Kidney glomerular epithelial cell (primary cell): ENCODE results near the gene EIF4G2.

ENCODE experiments used
- DNase-seq: peaks from one replicate; lab custom pipeline; 2025; lab: John Stamatoyannopoulos, UW

EIF4G2 gene

DNA sequence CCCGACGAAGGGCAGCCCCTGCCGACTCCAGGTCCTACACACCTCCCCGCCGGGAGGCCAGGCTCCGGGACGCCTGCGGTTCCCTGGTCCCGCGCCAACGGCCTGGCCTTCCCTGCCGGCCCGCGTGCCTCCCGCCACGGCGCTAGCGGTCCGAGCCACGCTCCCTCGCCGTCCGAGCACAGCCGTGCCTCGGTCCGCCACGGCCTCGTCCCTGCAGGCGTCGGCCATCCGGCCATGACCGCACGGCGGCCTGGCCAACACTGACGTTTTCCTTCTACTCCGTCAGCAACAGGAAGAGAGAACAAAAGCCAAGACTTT is 532 bp downstream of the EIF4G2 start:
- DNase-seq: no peak

DNA sequence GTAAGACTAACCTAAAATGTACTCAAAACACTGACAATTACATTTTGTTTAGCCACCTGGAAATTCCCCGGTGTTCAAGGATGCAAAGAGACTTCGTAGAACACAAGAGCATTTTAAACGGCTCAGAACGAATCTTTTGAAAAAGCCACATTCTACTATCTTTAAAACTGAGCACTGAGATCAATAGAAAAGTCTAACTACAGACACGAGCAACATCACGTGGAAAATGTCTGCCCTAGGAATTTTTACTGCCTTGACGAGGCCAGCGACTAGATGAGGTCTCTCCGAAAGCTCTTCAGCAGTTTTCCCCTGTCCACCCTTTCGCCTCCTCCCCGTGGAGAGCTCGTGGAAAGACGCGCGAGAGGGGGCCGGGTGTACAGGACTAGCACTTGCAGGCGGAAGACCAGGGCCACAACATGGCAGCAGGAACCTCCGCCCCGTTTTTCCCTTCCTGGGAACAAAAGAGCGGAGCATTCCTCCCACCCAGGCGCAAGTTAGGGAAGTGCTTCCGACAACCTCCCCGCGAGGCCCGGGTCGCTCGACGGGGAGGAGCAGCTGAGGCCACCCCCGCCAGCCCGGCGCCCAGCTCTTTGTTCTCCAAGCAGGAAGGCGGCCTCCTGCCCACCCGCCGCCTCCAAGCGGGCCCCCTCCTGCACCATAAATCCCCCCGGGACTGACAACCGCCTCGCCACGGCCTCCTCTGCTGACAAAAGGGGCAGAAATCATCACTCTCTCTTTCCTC is 1.1 kb downstream of the EIF4G2 start:
- DNase-seq: peak; percentile 17

DNA sequence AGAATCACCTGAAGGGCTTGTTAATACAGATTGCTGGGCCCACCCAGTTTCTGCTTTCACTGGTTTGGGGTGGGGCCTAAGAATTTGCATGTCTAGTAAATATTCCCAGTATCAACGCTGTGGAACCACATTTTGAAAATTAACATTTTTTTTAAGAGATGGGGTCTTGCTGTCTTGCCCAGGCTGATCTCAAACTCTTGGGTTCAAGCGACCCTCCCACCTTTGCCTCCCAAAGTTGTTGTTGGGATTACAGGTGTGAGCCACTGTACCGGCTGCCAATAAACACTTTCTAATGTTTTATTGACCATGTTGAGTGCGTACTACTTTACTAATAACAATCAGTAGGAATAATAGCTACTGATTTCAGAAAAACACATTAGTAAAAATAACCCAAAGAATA is 2.5 kb downstream of the EIF4G2 start:
- no peak for DNase-seq

DNA sequence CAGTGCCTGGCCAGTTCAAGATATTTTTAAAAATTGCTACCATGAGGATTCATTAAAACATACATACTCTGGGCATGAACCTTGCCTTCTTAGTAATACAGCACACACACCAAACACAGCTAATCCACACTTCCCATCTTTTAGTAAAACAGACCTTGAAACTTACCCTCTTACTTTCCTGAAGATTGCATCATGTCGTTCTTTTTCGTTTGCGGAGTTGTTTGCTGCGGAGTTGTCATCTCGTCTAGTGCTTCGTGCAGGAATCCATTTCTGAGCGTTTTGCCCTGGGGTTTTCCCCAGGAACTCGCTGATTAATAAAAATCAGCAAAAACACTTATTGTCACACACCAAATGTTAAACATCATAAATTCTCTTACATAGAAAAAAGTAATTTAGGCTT is 3.0 kb downstream of the EIF4G2 start:
- DNase-seq: no peak

DNA sequence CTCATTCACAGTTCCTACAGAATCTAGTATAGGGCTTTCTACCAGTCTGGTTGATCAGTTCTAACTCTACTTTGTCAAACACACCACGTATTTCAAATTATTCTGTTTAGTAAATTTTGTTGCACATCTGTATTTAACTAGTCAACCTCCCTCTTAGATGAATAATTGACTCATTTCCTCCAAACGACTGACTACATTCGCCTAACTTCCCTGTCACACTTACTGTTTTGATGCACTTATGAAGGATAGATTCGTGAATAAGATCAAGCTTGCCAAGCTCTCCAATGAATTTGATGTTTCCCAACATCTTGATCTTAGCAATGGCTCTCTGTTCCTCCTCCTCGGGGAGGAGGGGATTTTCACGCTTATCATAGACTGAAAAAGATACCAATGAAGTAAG is 5.0 kb downstream of the EIF4G2 start:
- DNase-seq: no peak

DNA sequence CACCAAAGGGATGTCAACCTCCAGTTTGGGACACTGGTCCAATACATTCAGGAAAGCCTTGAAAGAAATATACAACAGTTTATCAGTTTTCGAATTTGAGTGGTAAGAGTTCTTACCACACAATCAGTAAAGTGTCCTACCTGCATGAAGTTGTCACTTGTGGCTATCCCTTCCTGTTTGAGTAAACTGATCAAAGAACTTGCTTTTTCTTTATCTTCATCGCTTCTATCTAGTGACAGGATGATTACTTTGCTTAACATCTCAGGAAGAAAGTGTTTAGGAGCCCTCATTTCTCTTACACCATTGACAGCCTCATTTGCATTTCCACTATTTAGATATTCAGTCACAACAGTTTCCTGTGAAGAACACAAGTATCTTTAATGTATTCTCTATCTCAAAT is 8.4 kb downstream of the EIF4G2 start:
- DNase-seq: no peak

DNA sequence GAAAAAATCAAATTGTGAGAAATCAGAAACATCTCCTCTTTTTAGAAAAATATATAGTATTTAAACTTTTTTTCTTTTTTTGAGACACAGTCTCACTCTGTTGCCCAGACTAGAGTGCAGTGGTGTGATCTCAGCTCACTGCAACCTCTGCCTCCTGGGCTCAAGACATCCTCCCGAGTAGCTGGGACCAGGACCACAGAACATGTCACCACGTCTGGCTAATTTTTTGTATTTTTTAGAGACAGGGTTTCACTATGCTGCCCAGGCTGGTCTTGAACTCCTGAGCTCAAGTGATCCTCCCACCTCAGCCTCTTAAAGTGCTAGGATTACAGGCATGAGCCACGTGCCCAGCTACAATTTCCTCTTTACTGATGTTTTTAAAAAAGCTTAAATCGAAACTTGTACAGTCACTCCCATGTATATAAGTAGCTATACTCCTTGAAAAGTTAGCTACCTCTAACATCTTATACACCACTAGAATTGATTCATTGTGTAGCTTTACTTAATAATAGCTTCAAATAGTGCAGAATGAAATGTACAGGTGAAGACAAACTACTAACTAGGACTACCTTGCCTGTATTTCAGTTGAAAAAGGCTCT is 10.3 kb downstream of the EIF4G2 start:
- no peak for DNase-seq

DNA sequence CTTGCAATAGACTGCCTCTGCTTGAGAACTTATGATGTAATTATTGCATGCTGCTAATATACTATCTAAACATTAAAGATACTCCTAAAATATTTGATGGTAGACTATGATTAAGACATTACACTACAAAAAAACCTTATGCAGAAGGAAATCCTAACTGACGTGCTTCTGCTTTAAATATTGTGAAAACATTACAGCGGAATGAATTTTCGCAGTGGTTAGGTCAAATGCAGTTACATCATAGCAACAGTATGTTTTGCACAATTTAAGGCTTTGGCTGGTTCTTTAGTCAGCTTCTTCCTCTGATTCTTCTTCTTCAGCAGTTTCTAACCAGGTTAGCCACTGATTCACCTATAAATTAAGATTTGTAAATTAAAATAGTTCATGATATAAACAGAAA is 11.2 kb downstream of the EIF4G2 start:
- no peak for DNase-seq

DNA sequence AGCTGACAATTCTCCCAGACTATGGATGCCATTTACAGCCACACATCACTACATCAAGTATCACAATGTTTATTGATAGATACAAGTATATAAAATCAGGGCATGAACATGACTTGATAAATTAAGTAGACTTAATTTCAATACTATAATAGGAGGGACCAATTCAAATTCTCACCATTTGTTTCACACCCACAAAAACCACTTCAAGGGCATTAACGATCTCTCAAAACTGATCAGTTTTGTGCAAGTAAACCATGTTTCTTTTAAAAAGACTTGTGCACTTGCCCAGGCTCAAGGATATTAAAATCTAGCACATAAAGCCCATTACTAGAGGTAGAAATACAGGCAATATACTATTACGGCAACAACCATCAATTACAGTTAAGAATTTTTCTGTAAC is 11.7 kb downstream of the EIF4G2 start:
- DNase-seq: no peak

DNA sequence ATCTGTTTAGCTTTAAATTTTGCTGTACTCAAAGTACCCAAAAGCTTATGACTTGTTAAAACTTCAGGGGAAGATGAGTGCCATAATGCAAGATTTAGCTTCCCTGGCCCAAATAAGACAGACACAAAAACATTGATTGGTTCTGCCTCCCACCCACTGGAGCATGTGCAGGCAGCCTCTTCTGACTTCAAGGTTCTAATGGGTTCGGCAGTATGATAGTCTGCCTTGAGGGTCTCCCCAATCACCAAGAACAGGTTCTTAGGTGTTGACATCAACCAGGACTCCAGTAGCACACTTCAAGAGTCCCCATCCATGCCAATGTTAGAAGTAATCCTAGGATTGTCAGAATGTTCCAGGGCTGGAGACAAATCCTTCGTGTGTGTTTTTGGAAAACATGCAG is 12.5 kb downstream of the EIF4G2 start:
- no peak for DNase-seq

DNA sequence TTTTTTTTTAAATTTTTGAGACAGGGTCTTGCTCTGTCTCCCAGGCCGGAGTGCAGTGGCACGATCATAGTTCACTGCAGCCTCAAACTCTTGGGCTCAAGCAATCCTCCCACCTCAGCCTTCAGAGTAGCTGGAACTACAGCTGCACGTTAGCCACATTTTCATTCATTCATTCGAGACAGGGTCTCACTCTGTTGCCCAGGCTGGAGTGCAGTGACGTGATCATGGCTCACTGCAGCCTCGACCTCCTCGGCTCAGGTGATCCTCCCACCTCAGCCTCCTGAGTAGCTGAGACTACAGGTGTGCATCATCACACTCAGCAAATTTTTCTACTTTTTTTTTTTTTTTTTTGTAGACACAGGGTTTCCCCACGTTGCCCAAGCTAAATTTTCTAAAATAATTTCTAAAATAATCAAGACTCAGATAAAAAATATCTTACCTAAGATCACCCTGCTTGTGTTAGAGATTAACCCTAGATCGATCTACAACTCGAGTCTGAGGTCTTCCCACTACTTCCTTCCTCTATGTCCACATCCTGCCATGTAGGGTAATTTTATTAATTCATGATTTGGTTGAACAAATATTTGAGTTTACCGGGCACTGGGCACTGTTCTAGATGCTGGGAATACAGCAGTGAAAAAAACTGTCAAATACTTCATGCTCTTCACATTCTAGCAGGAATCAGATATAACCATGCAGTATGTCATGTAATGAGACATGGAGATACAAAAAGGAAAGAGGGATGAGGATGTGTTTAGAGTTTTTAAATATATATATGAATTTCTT is 15.1 kb downstream of the EIF4G2 start:
- no peak for DNase-seq

DNA sequence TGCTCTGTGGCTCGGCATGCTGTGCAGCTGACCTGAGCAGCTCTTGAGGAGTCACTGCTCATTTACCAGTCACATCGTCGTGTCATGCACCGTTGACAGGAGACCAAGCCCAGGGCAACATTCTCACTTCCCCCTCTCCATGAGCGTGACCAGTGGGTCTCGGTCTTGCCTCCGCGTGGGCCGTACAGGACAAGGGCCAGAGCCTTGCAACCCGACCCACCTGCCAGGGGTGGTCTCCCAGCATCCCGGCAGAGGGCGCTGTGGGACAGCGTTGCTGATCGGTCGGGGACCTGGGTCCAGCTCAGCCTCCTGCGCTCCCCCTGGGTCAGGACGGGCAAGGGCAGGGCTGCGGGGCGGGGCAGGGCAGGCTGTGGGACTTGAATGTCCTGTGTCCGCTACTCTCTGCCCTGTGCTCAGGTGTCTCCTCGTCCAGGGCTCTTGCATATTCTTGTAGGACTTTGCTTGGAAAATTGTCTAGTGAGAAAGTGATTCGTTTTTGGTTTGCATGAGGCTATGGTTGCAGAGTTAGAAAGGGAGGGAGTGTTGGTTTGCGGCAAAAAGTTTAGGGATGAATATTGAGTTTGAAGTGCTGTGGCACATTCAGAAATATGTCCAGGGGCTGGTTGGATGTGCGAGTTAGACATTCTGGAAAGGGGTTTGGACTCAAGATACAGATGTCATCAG is 16.2 kb downstream of the EIF4G2 start:
- DNase-seq: peak; percentile 38

DNA sequence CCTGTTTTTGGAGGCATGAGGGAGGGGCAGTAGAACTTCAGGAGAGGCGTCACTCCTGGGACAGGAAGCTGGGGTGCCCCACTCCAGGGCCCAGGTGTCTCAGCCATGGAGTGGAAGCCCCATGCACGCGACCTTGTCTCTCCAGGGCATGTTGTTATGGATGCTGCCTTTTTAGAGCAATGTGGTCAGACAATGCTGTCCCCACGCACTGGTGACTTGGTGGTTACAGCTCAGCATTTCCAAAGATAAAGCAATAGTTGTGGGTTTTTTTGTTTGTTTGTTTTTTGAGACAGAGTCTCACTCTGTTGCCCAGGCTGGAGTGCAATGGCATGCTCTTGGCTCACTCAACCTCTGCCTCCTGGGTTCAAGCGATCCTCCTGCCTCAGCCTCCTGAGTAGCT is 22.3 kb downstream of the EIF4G2 start:
- no peak for DNase-seq

DNA sequence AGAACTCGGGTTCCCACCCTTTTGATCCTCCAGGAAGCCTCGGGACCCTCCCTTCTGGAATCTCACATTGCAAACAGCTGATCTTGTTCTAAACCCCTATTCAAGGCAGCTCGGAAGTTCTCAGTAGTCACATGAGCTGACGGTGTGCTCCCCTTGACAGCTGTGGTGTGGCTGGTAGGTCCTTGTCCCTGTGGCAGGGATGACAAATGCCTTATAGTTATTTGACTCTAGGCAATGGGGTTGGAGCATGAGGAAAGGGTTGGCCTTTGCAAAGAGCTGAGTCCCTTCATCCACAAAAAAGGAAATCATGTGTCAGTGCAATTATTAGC is 23.6 kb downstream of the EIF4G2 start:
- no peak for DNase-seq

DNA sequence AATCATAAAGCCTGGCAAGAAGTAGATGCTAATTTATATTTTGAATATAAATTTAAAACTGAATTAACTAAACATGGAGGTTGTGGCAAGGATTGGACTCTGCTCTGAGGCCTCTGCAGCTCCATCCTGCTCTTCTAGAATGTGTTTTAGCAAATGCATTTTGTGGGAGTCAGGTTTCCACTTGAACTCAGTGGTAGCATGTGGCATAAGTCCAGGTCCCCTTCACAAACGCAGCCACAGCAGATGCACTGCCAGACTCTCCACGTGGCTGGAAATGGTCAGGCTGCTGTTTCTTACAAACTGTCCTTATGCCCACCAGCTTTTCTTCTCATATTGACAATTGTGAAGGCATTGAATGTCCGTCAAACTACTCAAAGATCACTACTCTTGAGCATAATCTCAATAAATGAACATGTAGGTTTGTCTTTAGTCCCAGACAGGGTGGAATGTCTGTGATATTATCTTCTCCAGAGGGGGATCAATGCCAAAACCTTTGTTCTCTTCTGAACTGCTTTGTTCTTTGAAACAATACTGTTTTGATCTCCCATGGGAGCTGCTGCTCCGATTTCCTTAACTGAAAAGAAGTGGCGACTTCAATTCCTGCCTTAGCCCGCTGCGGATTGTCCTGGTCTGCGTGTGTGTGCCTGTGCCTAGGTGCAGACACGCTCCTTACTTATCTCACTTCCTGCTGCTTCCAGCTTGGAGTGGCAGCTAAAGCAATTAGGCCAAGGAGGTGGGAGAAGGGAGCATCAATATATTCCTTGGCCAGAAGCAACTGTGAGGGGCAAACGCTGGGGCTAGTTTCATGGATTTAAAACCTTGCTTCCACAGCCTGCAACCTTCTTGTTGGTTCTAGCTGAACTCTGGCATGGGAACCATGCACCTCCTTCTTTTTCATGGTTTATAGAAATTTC is 24.2 kb downstream of the EIF4G2 start:
- DNase-seq: no peak

DNA sequence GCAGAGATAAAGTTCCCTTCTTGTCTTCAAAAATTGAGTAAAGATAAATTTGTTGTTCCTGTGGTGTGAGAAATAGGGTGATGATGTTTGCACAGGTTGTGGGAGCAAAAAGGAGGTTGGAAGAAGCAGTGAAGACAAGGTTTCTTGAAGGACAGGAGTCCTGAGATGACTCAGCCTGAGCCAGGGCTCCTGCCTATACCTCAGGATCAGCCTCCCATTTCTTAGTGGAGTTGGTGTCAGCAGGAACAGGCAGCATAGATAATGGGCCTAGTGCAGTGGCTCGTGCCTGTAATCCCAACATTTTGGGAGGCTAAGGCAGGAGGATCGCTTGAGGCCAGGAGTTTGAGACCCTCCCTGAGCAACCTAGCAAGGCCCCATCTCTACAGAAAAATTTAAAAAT is 28.7 kb downstream of the EIF4G2 start:
- DNase-seq: no peak

DNA sequence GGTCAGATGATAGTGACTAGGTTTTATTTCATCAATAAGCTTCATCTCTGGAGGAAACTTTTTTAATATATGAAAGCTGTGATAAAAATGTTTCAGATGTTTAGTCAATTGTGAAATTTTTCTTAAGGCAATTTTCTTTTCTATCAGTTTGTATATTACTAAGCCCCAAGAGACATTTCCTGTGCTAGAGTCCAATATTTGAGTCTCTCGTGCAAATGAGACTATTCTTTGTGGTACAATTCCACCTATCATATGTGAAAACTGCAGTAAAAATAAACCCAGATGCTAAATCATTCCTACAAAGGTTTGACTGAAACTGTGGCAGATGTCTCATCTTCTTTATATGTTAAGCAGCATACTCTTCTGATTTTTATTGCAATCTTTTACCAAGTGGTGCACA is 29.6 kb downstream of the EIF4G2 start:
- no peak for DNase-seq

DNA sequence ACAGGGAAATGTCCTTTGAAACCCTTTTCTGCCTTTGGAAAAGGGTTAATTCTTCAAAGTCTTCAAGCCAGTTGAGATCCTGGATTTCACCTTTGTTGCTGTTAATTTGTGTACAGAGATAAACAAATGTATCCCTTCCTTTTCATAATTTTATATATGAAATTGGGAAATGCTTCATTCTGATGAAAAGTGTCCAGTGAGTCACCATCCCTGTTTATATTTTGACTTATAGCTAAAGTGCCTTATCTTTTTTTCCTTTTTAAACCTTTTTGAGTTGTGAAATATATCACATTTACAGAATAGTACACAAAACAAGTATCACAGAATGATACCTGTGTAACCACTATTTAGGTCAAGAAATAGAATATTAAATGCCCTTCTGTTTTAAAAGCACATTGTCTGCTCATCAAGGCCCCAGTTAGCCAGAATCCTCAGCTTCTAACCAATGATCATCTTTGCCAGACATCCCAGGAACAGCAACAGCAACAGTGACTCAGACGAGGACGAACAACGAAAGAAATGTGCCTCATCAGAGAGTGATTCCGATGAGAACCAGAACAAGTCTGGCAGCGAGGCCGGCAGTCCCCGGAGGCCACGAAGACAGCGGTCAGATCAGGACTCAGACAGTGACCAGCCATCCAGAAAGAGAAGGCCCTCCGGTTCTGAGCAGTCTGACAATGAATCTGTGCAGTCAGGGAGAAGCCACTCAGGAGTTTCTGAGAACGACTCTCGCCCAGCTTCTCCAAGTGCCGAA is 30.3 kb downstream of the EIF4G2 start:
- DNase-seq: no peak

DNA sequence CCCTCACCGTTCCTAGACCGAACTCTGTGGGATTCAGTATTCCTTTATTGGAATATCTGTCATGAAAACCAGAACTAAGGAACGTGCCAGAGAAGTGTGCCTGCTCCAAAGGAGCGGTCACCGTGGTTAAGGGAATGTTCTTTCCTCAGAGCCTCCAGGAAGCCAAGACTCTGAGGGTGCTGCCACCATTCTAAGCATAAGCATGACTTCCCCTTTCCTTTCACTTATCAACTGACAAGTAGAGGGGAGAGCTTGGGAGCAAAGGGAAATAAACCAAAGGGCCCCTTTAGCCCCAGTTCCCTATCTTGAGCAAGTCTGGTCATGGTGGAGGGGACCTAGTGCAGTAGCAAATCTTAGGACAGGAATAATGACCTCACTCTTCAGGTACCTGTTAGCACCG is 30.9 kb downstream of the EIF4G2 start:
- no peak for DNase-seq

DNA sequence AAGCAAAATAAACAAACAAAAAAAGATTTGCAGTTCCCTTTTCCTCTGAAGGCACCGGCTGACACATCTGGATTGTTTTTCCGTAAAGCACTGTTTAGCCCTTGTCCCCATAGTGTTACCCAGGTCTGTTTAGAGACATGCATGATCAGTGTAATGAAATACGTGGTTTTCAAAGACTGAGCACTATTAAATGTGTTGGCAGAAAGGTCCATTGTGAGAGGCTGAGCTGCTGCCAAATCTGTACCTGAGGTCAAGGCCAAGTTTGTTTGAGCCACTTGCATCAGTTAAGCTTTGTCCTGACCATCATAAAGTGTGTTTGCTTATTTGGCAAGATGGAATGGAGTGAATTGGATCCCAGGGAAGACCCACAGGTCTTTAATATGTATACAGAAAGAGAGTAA is 31.3 kb downstream of the EIF4G2 start:
- DNase-seq: no peak

DNA sequence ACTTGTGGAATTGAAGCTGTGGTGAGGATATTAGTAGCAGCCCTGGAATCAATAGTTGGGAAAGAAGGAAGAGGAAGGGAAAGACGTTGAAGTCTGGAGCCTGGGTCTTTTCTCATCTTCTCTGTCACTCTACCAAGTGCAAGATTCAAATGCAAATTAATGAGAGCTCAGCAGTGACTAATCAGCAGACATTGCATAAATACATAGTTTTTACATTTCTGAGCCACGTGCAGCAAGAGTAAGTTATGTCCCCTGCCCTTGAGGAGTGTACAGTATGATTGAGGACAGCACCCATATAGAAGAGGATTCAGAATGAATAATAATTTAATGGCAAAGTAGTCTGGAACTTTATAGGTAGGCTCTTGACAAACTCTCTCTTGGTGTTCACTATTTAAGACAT is 33.9 kb downstream of the EIF4G2 start:
- DNase-seq: no peak
